Smooth muscle cell (in vitro differentiated cells): Measurements from ENCODE around the gene C5orf46. TPM values are rescaled to one million over a fixed set of nuclear protein-coding genes. Genes with fewer than 3 reads are reported as not detected.

Experiments used
- DNase-seq: peaks from one replicate; lab custom pipeline; 2025; ENCODE audit not compliant: unreplicated experiment; lab: John Stamatoyannopoulos, UW
- H2AFZ ChIP-seq: fragments of 200-600 bp; sonication (generic); 2 replicates; pipeline ENCODE4 v1.6.0; 2016; ENCODE audit warnings: antibody characterized with exemption, low read depth, mild to moderate bottlenecking
- H3F3A ChIP-seq: fragments of 200-600 bp; sonication (generic); 2 replicates; pipeline ENCODE4 v1.6.0; 2017; ENCODE audit warnings: antibody characterized with exemption, low read depth
- H3K27ac ChIP-seq: fragments of 200-600 bp; sonication (generic); 2 replicates; pipeline ENCODE4 v1.5.1; 2016; ENCODE audit warnings: low read depth, mild to moderate bottlenecking
- H3K27me3 ChIP-seq: fragments of 200-600 bp; sonication (generic); 2 replicates; pipeline ENCODE4 v1.6.1; 2016; ENCODE audit warnings: low read depth, mild to moderate bottlenecking
- H3K36me3 ChIP-seq: fragments of 200-600 bp; sonication (generic); 2 replicates; pipeline ENCODE4 v1.5.1; 2016; ENCODE audit warnings: low read depth
- H3K4me1 ChIP-seq: fragments of 200-600 bp; sonication (generic); 2 replicates; pipeline ENCODE4 v1.5.1; 2016; ENCODE audit warnings: low read depth
- H3K4me2 ChIP-seq: fragments of 200-600 bp; sonication (generic); 2 replicates; pipeline ENCODE4 v1.6.0; 2016; ENCODE audit warnings: mild to moderate bottlenecking
- H3K4me3 ChIP-seq: fragments of 200-600 bp; sonication (generic); 2 replicates; pipeline ENCODE4 v1.5.1; 2016; ENCODE audit warnings: mild to moderate bottlenecking
- H3K79me2 ChIP-seq: fragments of 200-600 bp; sonication (generic); 2 replicates; pipeline ENCODE4 v1.6.0; 2016; ENCODE audit warnings: low read depth, mild to moderate bottlenecking
- H3K9ac ChIP-seq: fragments of 200-600 bp; sonication (generic); 2 replicates; pipeline ENCODE4 v1.6.0; 2016; ENCODE audit warnings: low read depth
- H3K9me3 ChIP-seq: fragments of 200-600 bp; sonication (generic); replicated peaks from 2 replicates; pipeline ENCODE4 v1.5.1; 2016; ENCODE audit warnings: low read depth
- H4K20me1 ChIP-seq: fragments of 200-600 bp; sonication (generic); 2 replicates; pipeline ENCODE4 v1.6.0; 2016; ENCODE audit warnings: low read depth
- WGBS: methylation state at CpG from one replicate; pipeline ENCODE4 v1.1.7; 2016; ENCODE audit warnings: low lambda C conversion rate; 5-methylcytosine and 5-hydroxymethylcytosine counted together
- polyA plus RNA-seq: library from polyadenylated mRNA; unstranded; fragments of >200 nt; fragmentation: Nextera tagmentation; extraction: Ambion mirVana; gene quantifications from 2 replicates; pipeline ENCODE4 v1.2.1, GENCODE V29; 2016
- total RNA-seq: library from RNA; depleted of rRNA; stranded (reverse); fragments of >200 nt; gene quantifications from 2 replicates; pipeline ENCODE4 v1.2.3, GENCODE V29; 2014
- TF ChIP-seq, protein P1 (sequence below): fragments of 200-600 bp; sonication (generic); IDR thresholded peaks from 2 replicates; pipeline ENCODE4 v1.5.1; 2017; ENCODE audit warnings: borderline replicate concordance, mild to moderate bottlenecking, antibody characterized with exemption; ENCODE audit not compliant: insufficient read depth, poor library complexity, severe bottlenecking

Gene C5orf46
- total and polyA plus RNA-seq, 2 experiments from 2014 or later = 10.2 to 27.1 TPM

DNA sequence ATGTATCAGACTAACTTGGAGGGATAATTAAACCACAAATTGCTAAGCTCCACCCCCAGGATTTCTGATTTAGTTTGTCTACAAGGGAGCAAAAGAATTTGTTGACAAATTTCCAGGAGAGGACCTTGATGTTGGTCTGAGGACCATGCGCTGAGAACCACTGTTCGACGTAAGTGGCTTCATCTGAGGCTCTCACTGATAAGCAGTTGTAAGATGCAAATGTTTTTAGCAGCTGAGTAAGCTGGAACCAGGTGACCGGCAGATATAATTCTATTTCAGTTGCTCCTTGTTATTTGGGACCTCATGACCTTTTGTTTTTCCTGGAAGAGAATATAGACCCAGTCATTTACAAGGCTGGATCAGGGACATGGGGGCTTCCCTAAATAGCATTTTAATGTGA, 60.7 kb downstream of the C5orf46 start:
- no peaks in the 10 kb centered on the region for H3F3A ChIP-seq
- H3K27ac ChIP-seq = no peak overlapping the region
- peaks cover 66% of the 10 kb centered on the region for H3K27me3 ChIP-seq
- no peak for DNase-seq
- H3K9me3 ChIP-seq = no peaks in the 10 kb centered on the region
- H4K20me1 ChIP-seq = no peaks in the 10 kb centered on the region
- H3K4me2 ChIP-seq = no peak overlapping the region
- H3K9ac ChIP-seq = no peak overlapping the region
- no peaks in the 10 kb centered on the region for H3K4me1 ChIP-seq
- H2AFZ ChIP-seq = no peak overlapping the region
- no peaks in the 10 kb centered on the region for H3K36me3 ChIP-seq
- H3K4me3 ChIP-seq = no peak overlapping the region
- WGBS = 91% methylated on average over 4 of the region's 4 CpGs
- H3K79me2 ChIP-seq = no peaks in the 10 kb centered on the region
- TF ChIP-seq, protein P1, sequence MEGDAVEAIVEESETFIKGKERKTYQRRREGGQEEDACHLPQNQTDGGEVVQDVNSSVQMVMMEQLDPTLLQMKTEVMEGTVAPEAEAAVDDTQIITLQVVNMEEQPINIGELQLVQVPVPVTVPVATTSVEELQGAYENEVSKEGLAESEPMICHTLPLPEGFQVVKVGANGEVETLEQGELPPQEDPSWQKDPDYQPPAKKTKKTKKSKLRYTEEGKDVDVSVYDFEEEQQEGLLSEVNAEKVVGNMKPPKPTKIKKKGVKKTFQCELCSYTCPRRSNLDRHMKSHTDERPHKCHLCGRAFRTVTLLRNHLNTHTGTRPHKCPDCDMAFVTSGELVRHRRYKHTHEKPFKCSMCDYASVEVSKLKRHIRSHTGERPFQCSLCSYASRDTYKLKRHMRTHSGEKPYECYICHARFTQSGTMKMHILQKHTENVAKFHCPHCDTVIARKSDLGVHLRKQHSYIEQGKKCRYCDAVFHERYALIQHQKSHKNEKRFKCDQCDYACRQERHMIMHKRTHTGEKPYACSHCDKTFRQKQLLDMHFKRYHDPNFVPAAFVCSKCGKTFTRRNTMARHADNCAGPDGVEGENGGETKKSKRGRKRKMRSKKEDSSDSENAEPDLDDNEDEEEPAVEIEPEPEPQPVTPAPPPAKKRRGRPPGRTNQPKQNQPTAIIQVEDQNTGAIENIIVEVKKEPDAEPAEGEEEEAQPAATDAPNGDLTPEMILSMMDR = no peak

DNA sequence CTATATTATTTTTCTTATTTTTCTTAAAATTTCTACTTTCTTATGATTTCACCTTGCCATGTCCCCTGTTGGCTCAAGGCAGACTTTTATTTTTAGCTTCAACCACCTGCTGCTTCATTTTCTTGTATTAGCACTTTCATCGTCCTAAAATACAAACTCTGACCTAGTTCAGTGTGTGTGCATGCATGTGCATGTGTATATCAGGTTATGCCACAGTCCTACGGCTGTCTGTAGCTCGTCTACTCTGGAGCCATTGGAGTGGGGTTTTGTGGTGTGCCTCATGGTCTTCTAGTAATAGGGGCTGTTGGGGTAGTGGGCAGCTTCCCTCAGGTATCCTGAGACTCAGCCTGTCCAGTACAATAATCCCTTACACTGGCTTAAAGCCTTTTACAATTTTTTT, 61.5 kb downstream of the C5orf46 start:
- H3K4me3 ChIP-seq = no peak overlapping the region

DNA sequence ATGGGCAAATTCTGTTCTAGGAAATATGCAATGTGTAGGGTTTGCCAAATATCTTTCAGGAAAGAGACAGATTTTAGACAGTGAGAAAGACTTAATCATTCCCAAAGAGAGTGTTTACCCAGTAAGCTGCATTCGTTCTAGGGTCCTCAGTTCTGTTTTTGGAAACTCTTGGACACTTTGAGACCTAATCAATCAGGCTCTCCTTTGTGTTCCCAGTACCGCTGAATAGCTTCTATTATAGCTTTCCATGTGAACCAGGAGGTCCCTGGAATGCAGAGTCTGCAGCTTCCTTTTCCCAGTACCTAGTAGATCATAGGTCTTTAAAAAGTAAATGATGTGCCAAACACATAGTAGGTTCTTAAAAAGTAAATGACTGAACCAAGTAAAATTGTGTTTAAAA, 63.5 kb downstream of the C5orf46 start:
- WGBS = 79% methylated on average over 2 of the region's 2 CpGs
- no peaks in the 10 kb centered on the region for H3K79me2 ChIP-seq
- H3K9me3 ChIP-seq = no peaks in the 10 kb centered on the region
- no peaks in the 10 kb centered on the region for H4K20me1 ChIP-seq
- H3K27me3 ChIP-seq = peaks cover 58% of the 10 kb centered on the region
- H3K4me3 ChIP-seq = no peak overlapping the region
- H3K27ac ChIP-seq = no peak overlapping the region
- H3K4me2 ChIP-seq = no peak overlapping the region
- no peak overlapping the region for H3K9ac ChIP-seq
- H3F3A ChIP-seq = no peaks in the 10 kb centered on the region
- H3K36me3 ChIP-seq = no peaks in the 10 kb centered on the region
- H3K4me1 ChIP-seq = no peaks in the 10 kb centered on the region
- TF ChIP-seq, protein P1 = no peak
- no peak for DNase-seq
- H2AFZ ChIP-seq = no peak overlapping the region

More for the DNA sequence above, 61.5 kb downstream of the C5orf46 start:
- Histone ChIP-seq H3F3A (no peaks in the 10 kb centered on the region), H3K27ac (no peak overlapping the region), H3K4me2 (no peak overlapping the region), H3K4me1 (no peaks in the 10 kb centered on the region), H3K36me3 (no peaks in the 10 kb centered on the region), H3K27me3 (peaks cover 66% of the 10 kb centered on the region), H3K9ac (no peak overlapping the region), H4K20me1 (no peaks in the 10 kb centered on the region), H3K79me2 (no peaks in the 10 kb centered on the region), H3K9me3 (no peaks in the 10 kb centered on the region), H2AFZ (no peak overlapping the region)
- WGBS = 70% methylated on average over 3 of the region's 3 CpGs
- TF ChIP-seq, protein P1 = no peak
- no peak for DNase-seq

Other genes starting within 250 kb of the C5orf46 start
- 6.6 and 7.6 TPM in 2 replicates for gene JAKMIP2, start 123.8 kb downstream of the C5orf46 start, total RNA-seq
- 2.9 and 4.1 TPM in 2 replicates for gene JAKMIP2, start 123.8 kb downstream of the C5orf46 start, polyA plus RNA-seq
- 0.49 TPM in 1 of 2 replicates, not detected in the other for gene SPINK1, start 74.9 kb downstream of the C5orf46 start, total RNA-seq
- gene SPINK1, start 74.9 kb downstream of the C5orf46 start, polyA plus RNA-seq = 0.69 and 5.3 TPM in 2 replicates
- 2.3 and 2.7 TPM in 2 replicates for gene SCGB3A2, start 27.8 kb downstream of the C5orf46 start, total RNA-seq
- 3.9 and 13.2 TPM in 2 replicates for gene SCGB3A2, start 27.8 kb downstream of the C5orf46 start, polyA plus RNA-seq
- 25.3 and 33.1 TPM in 2 replicates for gene SPINK5, start 157.4 kb upstream of the C5orf46 start, total RNA-seq
- 6.4 and 10.0 TPM in 2 replicates for gene SPINK5, start 157.4 kb upstream of the C5orf46 start, polyA plus RNA-seq